ENCODE measurements around the gene LMX1A. TPM values are rescaled to one million over a fixed set of nuclear protein-coding genes. Genes with fewer than 3 reads are reported as not detected.

LMX1A gene
- total and polyA plus RNA-seq, 2 of the 13 experiments (the other 11 are each of a cell fraction or from before 2014, with no cell fraction given), result 0.07 TPM; not detected in 1

GRCh38 chr1:165253818-165254254, 102.7 kb downstream of the LMX1A start (continued):
- TF ChIP-seq, protein P1, sequence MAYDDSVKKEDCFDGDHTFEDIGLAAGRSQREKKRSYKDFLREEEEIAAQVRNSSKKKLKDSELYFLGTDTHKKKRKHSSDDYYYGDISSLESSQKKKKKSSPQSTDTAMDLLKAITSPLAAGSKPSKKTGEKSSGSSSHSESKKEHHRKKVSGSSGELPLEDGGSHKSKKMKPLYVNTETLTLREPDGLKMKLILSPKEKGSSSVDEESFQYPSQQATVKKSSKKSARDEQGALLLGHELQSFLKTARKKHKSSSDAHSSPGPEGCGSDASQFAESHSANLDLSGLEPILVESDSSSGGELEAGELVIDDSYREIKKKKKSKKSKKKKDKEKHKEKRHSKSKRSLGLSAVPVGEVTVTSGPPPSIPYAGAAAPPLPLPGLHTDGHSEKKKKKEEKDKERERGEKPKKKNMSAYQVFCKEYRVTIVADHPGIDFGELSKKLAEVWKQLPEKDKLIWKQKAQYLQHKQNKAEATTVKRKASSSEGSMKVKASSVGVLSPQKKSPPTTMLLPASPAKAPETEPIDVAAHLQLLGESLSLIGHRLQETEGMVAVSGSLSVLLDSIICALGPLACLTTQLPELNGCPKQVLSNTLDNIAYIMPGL (CRISPR knock-in tag; IDR thresholded peaks at IDR 0.05; ENCODE audit: borderline replicate concordance in 1 of 2, low read depth in 1 of 2), result no peak
- no peak for TF ChIP-seq IRF9 (CRISPR knock-in tag; IDR thresholded peaks at IDR 0.05; ENCODE audit: borderline replicate concordance)
- TF ChIP-seq ZNF761 (CRISPR knock-in tag; conservative IDR thresholded peaks at IDR 0.05), result no peak
- no peak for TF ChIP-seq KLF9 (CRISPR knock-in tag; IDR thresholded peaks at IDR 0.05; ENCODE audit: low read depth)
- TF ChIP-seq, protein P2, sequence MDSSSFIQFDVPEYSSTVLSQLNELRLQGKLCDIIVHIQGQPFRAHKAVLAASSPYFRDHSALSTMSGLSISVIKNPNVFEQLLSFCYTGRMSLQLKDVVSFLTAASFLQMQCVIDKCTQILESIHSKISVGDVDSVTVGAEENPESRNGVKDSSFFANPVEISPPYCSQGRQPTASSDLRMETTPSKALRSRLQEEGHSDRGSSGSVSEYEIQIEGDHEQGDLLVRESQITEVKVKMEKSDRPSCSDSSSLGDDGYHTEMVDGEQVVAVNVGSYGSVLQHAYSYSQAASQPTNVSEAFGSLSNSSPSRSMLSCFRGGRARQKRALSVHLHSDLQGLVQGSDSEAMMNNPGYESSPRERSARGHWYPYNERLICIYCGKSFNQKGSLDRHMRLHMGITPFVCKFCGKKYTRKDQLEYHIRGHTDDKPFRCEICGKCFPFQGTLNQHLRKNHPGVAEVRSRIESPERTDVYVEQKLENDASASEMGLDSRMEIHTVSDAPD (CRISPR knock-in tag; IDR thresholded peaks at IDR 0.05), result peak; percentile 61; the same call in 1 of the 2 replicates
- no peak for TF ChIP-seq ZBED4 (CRISPR knock-in tag; IDR thresholded peaks at IDR 0.05; ENCODE audit: borderline replicate concordance)
- TF ChIP-seq ZNF256 (CRISPR knock-in tag; conservative IDR thresholded peaks at IDR 0.05), result no peak
- TF ChIP-seq, protein P3, sequence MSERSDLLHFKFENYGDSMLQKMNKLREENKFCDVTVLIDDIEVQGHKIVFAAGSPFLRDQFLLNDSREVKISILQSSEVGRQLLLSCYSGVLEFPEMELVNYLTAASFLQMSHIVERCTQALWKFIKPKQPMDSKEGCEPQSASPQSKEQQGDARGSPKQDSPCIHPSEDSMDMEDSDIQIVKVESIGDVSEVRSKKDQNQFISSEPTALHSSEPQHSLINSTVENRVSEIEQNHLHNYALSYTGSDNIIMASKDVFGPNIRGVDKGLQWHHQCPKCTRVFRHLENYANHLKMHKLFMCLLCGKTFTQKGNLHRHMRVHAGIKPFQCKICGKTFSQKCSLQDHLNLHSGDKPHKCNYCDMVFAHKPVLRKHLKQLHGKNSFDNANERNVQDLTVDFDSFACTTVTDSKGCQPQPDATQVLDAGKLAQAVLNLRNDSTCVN (CRISPR knock-in tag; IDR thresholded peaks at IDR 0.05; ENCODE audit: borderline replicate concordance), result no peak
- TF ChIP-seq ZNF451 (CRISPR knock-in tag; IDR thresholded peaks at IDR 0.05), result no peak
- TF ChIP-seq ZNF343 (CRISPR knock-in tag; IDR thresholded peaks at IDR 0.05), result 0 out of 2 replicates have a peak, but pooled peaks have one; percentile 68
- TF ChIP-seq ZNF775 (CRISPR knock-in tag; IDR thresholded peaks at IDR 0.05; ENCODE audit: borderline replicate concordance), result no peak
- peak; percentile 75 for TF ChIP-seq KDM6A (CRISPR knock-in tag; IDR thresholded peaks at IDR 0.05; ENCODE audit: low read depth)
- TF ChIP-seq ZNF562 (CRISPR knock-in tag; IDR thresholded peaks at IDR 0.05; ENCODE audit: borderline replicate concordance), result no peak
- TF ChIP-seq MATR3 (CRISPR knock-in tag; IDR thresholded peaks at IDR 0.05), result no peak
- TF ChIP-seq REPIN1 (CRISPR knock-in tag; IDR thresholded peaks at IDR 0.05; ENCODE audit: borderline replicate concordance, low read depth), result no peak
- TF ChIP-seq, protein P4, sequence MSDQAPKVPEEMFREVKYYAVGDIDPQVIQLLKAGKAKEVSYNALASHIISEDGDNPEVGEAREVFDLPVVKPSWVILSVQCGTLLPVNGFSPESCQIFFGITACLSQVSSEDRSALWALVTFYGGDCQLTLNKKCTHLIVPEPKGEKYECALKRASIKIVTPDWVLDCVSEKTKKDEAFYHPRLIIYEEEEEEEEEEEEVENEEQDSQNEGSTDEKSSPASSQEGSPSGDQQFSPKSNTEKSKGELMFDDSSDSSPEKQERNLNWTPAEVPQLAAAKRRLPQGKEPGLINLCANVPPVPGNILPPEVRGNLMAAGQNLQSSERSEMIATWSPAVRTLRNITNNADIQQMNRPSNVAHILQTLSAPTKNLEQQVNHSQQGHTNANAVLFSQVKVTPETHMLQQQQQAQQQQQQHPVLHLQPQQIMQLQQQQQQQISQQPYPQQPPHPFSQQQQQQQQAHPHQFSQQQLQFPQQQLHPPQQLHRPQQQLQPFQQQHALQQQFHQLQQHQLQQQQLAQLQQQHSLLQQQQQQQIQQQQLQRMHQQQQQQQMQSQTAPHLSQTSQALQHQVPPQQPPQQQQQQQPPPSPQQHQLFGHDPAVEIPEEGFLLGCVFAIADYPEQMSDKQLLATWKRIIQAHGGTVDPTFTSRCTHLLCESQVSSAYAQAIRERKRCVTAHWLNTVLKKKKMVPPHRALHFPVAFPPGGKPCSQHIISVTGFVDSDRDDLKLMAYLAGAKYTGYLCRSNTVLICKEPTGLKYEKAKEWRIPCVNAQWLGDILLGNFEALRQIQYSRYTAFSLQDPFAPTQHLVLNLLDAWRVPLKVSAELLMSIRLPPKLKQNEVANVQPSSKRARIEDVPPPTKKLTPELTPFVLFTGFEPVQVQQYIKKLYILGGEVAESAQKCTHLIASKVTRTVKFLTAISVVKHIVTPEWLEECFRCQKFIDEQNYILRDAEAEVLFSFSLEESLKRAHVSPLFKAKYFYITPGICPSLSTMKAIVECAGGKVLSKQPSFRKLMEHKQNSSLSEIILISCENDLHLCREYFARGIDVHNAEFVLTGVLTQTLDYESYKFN (CRISPR knock-in tag; conservative IDR thresholded peaks at IDR 0.05), result peak; percentile 95
